BE2C (cell line): ENCODE measurements around the gene TULP4.

Experiments
- DNase-seq: peaks from one replicate; pipeline ENCODE4 v3.0.0-alpha.2; 2020
- H3K27me3 ChIP-seq: fragments of 250-450 bp; sonication (Bioruptor Pico); 2 replicates; pipeline ENCODE4 v1.5.1; 2020; ENCODE audit warnings: mild to moderate bottlenecking
- H3K36me3 ChIP-seq: fragments of 250-450 bp; sonication (Bioruptor Pico); 2 replicates; pipeline ENCODE4 v1.5.1; 2020; ENCODE audit warnings: mild to moderate bottlenecking
- H3K4me1 ChIP-seq: fragments of 250-450 bp; sonication (Bioruptor Pico); 2 replicates; pipeline ENCODE4 v1.5.1; 2020
- H3K4me3 ChIP-seq: 2 replicates; pipeline ENCODE4 v1.5.1; 2011; ENCODE audit warnings: low read depth, low read length
- H3K9me3 ChIP-seq: fragments of 250-450 bp; sonication (Bioruptor Pico); 2 replicates; pipeline ENCODE4 v1.5.1; 2020
- TF ChIP-seq, protein P1 (sequence below): IDR thresholded peaks from 2 replicates; pipeline ENCODE4 v1.5.1; 2012; ENCODE audit warnings: mild to moderate bottlenecking, low read depth, low read length

The TULP4 gene

GRCh38 chr6:158408013-158408412 is 95.7 kb downstream of the TULP4 start:
- Histone ChIP-seq H3K36me3 (no peaks in the 10 kb centered on the region; the same call in 1 of the 2 replicates), H3K4me1 (peaks cover 39% of the 10 kb centered on the region), H3K4me3 (no peak overlapping the region), H3K9me3 (no peaks in the 10 kb centered on the region), H3K27me3 (no peaks in the 10 kb centered on the region)
- TF ChIP-seq, protein P1, sequence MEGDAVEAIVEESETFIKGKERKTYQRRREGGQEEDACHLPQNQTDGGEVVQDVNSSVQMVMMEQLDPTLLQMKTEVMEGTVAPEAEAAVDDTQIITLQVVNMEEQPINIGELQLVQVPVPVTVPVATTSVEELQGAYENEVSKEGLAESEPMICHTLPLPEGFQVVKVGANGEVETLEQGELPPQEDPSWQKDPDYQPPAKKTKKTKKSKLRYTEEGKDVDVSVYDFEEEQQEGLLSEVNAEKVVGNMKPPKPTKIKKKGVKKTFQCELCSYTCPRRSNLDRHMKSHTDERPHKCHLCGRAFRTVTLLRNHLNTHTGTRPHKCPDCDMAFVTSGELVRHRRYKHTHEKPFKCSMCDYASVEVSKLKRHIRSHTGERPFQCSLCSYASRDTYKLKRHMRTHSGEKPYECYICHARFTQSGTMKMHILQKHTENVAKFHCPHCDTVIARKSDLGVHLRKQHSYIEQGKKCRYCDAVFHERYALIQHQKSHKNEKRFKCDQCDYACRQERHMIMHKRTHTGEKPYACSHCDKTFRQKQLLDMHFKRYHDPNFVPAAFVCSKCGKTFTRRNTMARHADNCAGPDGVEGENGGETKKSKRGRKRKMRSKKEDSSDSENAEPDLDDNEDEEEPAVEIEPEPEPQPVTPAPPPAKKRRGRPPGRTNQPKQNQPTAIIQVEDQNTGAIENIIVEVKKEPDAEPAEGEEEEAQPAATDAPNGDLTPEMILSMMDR, result no peak
- no peak for DNase-seq

DNA sequence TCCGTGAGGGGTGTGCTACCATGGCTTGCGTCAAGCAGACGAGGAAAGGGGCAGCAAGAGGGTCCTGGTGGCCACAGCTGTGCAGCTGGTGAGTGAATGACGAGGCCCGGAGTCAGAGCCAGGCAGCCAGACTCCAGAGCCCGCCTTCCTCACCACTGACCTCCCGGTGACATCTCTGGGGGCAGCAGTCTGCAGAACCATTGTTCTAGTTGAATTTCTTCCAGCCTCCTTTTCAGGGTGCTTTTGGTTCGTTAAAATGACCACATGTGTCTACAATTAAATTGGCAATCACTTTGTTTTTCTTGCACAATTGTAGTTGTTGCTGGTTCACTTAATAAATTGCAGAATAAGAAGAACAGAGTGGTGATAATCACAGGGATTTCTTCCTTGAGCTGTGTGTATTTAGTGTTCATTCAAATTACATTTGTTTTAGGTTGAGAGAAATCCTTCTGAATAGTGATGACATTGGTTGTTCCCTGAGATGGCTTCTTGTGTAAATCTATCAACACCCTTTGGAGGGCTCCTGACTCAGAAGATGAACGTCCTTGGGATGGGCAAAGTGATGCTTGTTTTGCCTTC is 96.4 kb downstream of the TULP4 start:
- H3K9me3 ChIP-seq, result no peaks in the 10 kb centered on the region
- no peaks in the 10 kb centered on the region for H3K27me3 ChIP-seq
- TF ChIP-seq, protein P1, result no peak
- peaks cover 39% of the 10 kb centered on the region for H3K4me1 ChIP-seq
- DNase-seq, result peak; percentile 71
- peaks cover 5% of the 10 kb centered on the region for H3K36me3 ChIP-seq
- no peak overlapping the region for H3K4me3 ChIP-seq

GRCh38 chr6:158409451-158409850 is 97.2 kb downstream of the TULP4 start:
- DNase-seq, result no peak
- peaks cover 39% of the 10 kb centered on the region for H3K4me1 ChIP-seq
- no peaks in the 10 kb centered on the region for H3K9me3 ChIP-seq
- TF ChIP-seq, protein P1, result no peak
- no peaks in the 10 kb centered on the region for H3K27me3 ChIP-seq
- H3K4me3 ChIP-seq, result no peak overlapping the region
- H3K36me3 ChIP-seq, result peaks cover 8% of the 10 kb centered on the region

DNA sequence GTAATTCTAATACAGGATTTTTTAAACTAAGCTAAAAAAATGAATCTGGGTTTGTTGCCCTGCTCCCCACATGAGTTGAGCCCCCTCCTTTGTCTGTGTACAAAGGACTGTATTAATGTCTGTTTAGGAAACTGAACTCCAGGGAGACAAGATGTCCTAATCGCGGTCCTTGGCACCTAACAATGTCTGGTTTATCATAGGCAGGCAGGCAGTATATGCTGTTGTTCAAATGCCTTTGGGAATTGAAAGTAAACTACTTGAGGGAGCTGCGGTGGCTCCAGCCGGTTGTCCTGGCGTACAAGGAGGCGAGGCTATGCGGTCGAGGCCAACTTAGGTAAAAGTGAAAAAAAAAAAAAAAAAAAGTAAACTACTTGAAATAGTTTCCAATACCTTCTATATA is 98.5 kb downstream of the TULP4 start:
- Histone ChIP-seq H3K4me3 (no peak overlapping the region), H3K9me3 (no peaks in the 10 kb centered on the region), H3K4me1 (peaks cover 29% of the 10 kb centered on the region), H3K36me3 (peaks cover 15% of the 10 kb centered on the region), H3K27me3 (no peaks in the 10 kb centered on the region)
- TF ChIP-seq, protein P1, result no peak
- DNase-seq, result no peak

GRCh38 chr6:158411998-158412397 is 99.7 kb downstream of the TULP4 start:
- no peaks in the 10 kb centered on the region for H3K9me3 ChIP-seq
- no peak for DNase-seq
- H3K4me3 ChIP-seq, result no peak overlapping the region
- H3K27me3 ChIP-seq, result no peaks in the 10 kb centered on the region
- peaks cover 20% of the 10 kb centered on the region for H3K4me1 ChIP-seq
- TF ChIP-seq, protein P1, result no peak
- H3K36me3 ChIP-seq, result peaks cover 19% of the 10 kb centered on the region

GRCh38 chr6:158413028-158413427 is 100.8 kb downstream of the TULP4 start:
- Histone ChIP-seq H3K4me1 (peaks cover 15% of the 10 kb centered on the region), H3K27me3 (no peaks in the 10 kb centered on the region), H3K36me3 (peaks cover 19% of the 10 kb centered on the region), H3K9me3 (no peaks in the 10 kb centered on the region), H3K4me3 (no peak overlapping the region)
- DNase-seq, result no peak
- TF ChIP-seq, protein P1, result no peak
